ENCODE results near the gene CABP4. TPM values are rescaled to one million over a fixed set of nuclear protein-coding genes. Genes with fewer than 3 reads are reported as not detected.

Gene CABP4
- total RNA-seq, 1 experiment from 2014 or later = not detected

- TF ChIP-seq JUND (IDR thresholded peaks at IDR 0.05) (no peak), TCF7L2 (IDR thresholded peaks at IDR 0.05; ENCODE audit: borderline replicate concordance, extremely low read depth, insufficient read depth, insufficient read length) (no peak), FOSL1 (IDR thresholded peaks at IDR 0.05; ENCODE audit: low read depth) (no peak)
- ChIA-PET CTCF (no interaction called here), POLR2A (no interaction called here), RAD21 (ENCODE audit: low non-redundant PET in 1 of 2, low total read pairs in 2 of 2, uncharacterized antibody in 2 of 2, unreplicated experiment in 2 of 2) (interaction anchor here in 1 of 2 experiments (2.2 kb wide), 1 partner anchor 69 kb away, joined by 6 read pairs; the partner anchor contains the start of gene PPP1CA)
- Histone ChIP-seq H3K27me3 (ENCODE audit: insufficient read depth, low read length) (no peaks in the 10 kb centered on the region), H3K4me2 (ENCODE audit: low read length) (no peak overlapping the region), H3K9me2 (ENCODE audit: insufficient read depth) (no peaks in the 10 kb centered on the region), H3K9ac (ENCODE audit: low read length) (no peak overlapping the region), H3K79me2 (ENCODE audit: insufficient read depth, low read length) (peaks cover 7% of the 10 kb centered on the region; the same call in 1 of the 2 replicates), H3K4me3 (replicated peaks in 1 of 2; ENCODE audit: low read depth in 1 of 2, low read length in 2 of 2) (no peak overlapping the region), H4K20me1 (ENCODE audit: insufficient read depth) (no peaks in the 10 kb centered on the region), H3K27ac (ENCODE audit: low read depth, low read length) (no peak overlapping the region), H2AFZ (ENCODE audit: low read depth, low read length, poor library complexity, severe bottlenecking) (no peak overlapping the region), H3K4me1 (ENCODE audit: control insufficient read depth in 1 of 2, insufficient read depth in 2 of 2, low read length in 2 of 2) (peaks cover 21 to 35% of the 10 kb centered on the region in 2 experiments), H3K9me3 (ENCODE audit: control insufficient read depth in 1 of 2, insufficient read depth in 1 of 2, low read depth in 1 of 2, low read length in 2 of 2) (no peaks in the 10 kb centered on the region), H3K36me3 (ENCODE audit: control insufficient read depth in 1 of 2, insufficient read depth in 2 of 2, low read length in 2 of 2) (no peaks in the 10 kb centered on the region)
- intact Hi-C loops (cut with micrococcal nuclease) = no loop called here
- DNase-seq (ENCODE audit: low read depth, low spot score) (no peak), ATAC-seq (no peak)
- BruUV-seq (replicated peaks) = no TSS peak
Observed at GRCh38 chr11:67470337-67471002, 15.3 kb downstream of the CABP4 start.

GRCh38 chr11:67472882-67473281 lies 17.7 kb downstream of the CABP4 start:
- Histone ChIP-seq H3K27ac (ENCODE audit: low read depth, low read length) (no peak overlapping the region), H3K9me2 (ENCODE audit: insufficient read depth) (no peaks in the 10 kb centered on the region), H3K4me2 (ENCODE audit: low read length) (no peak overlapping the region), H3K9ac (ENCODE audit: low read length) (no peak overlapping the region), H3K36me3 (ENCODE audit: control insufficient read depth in 1 of 2, insufficient read depth in 2 of 2, low read length in 2 of 2) (no peaks in the 10 kb centered on the region), H3K79me2 (ENCODE audit: insufficient read depth, low read length) (peaks cover 6% of the 10 kb centered on the region; the same call in 1 of the 2 replicates), H4K20me1 (ENCODE audit: insufficient read depth) (no peaks in the 10 kb centered on the region), H3K4me1 (ENCODE audit: control insufficient read depth in 1 of 2, insufficient read depth in 2 of 2, low read length in 2 of 2) (peaks cover 1 to 10% of the 10 kb centered on the region in 2 experiments), H3K9me3 (ENCODE audit: control insufficient read depth in 1 of 2, insufficient read depth in 1 of 2, low read depth in 1 of 2, low read length in 2 of 2) (no peaks in the 10 kb centered on the region), H3K4me3 (replicated peaks in 1 of 2; ENCODE audit: low read depth in 1 of 2, low read length in 2 of 2) (no peak overlapping the region), H3K27me3 (ENCODE audit: insufficient read depth, low read length) (no peaks in the 10 kb centered on the region), H2AFZ (ENCODE audit: low read depth, low read length, poor library complexity, severe bottlenecking) (no peak overlapping the region)
- CTCF ChIA-PET = no interaction called here
- intact Hi-C loops (cut with micrococcal nuclease) = no loop called here
- ATAC-seq (no peak), DNase-seq (ENCODE audit: low read depth, low spot score) (no peak)
- POLR2A ChIA-PET = no interaction called here
- RAD21 ChIA-PET (ENCODE audit: low non-redundant PET in 1 of 2, low total read pairs in 2 of 2, uncharacterized antibody in 2 of 2, unreplicated experiment in 2 of 2) = no interaction called here
- BruUV-seq (replicated peaks) = no TSS peak
- TF ChIP-seq POLR2AphosphoS5 (IDR thresholded peaks at IDR 0.05; ENCODE audit: low read depth, low read length) (no peak), EZH2phosphoT487 (IDR thresholded peaks at IDR 0.05; ENCODE audit: borderline replicate concordance) (no peak), ATF3 (IDR thresholded peaks at IDR 0.05) (no peak), ZNF274 (IDR thresholded peaks at IDR 0.05; ENCODE audit: low read depth, low read length) (no peak), EGR1 (IDR thresholded peaks at IDR 0.05; ENCODE audit: low read depth) (no peak), SP1 (IDR thresholded peaks at IDR 0.05; ENCODE audit: low read depth) (no peak), YY1 (IDR thresholded peaks at IDR 0.05; ENCODE audit: extremely low read depth, insufficient replicate concordance, low read depth, low read length) (no peak), POLR2A (IDR thresholded peaks at IDR 0.05; ENCODE audit: borderline replicate concordance, extremely low read depth, insufficient read depth, insufficient read length) (no peak), SIN3A (IDR thresholded peaks at IDR 0.05; ENCODE audit: low read depth) (no peak), FOSL1 (IDR thresholded peaks at IDR 0.05; ENCODE audit: low read depth) (no peak), CEBPB (IDR thresholded peaks at IDR 0.05; ENCODE audit: low read depth) (no peak), CTCF (IDR thresholded peaks at IDR 0.05 in 2 of 3, conservative IDR thresholded peaks at IDR 0.05 in 1 of 3; ENCODE audit: borderline replicate concordance in 1 of 3, insufficient read depth in 1 of 3, low read depth in 2 of 3, low read length in 2 of 3) (no peak), RAD21 (IDR thresholded peaks at IDR 0.05; ENCODE audit: low read depth) (no peak), CBX3 (IDR thresholded peaks at IDR 0.05; ENCODE audit: low read depth) (no peak), ZBTB33 (IDR thresholded peaks at IDR 0.05; ENCODE audit: extremely low read depth, insufficient replicate concordance, low read length) (no peak), JUND (IDR thresholded peaks at IDR 0.05) (no peak), ZFX (IDR thresholded peaks at IDR 0.05) (no peak)

All from HCT116 (cell line).